Stimulated activated CD4-positive, alpha-beta T cell treated with anti-CD3 and anti-CD28 coated beads, Interleukin-2, amount 100 ng/mL, for 24 hours (primary cell): ENCODE measurements around the gene HYCC1.
"Not testable (repeated sequence)": the region's sequence is repeated elsewhere in the genome, so short reads cannot be mapped to it uniquely, and the experiment has no call there.

Experiments used
- DNase-seq, 2 donors: peaks; one replicate each; pipeline ENCODE4 v3.0.0-alpha.2; 2020

Gene HYCC1

DNA sequence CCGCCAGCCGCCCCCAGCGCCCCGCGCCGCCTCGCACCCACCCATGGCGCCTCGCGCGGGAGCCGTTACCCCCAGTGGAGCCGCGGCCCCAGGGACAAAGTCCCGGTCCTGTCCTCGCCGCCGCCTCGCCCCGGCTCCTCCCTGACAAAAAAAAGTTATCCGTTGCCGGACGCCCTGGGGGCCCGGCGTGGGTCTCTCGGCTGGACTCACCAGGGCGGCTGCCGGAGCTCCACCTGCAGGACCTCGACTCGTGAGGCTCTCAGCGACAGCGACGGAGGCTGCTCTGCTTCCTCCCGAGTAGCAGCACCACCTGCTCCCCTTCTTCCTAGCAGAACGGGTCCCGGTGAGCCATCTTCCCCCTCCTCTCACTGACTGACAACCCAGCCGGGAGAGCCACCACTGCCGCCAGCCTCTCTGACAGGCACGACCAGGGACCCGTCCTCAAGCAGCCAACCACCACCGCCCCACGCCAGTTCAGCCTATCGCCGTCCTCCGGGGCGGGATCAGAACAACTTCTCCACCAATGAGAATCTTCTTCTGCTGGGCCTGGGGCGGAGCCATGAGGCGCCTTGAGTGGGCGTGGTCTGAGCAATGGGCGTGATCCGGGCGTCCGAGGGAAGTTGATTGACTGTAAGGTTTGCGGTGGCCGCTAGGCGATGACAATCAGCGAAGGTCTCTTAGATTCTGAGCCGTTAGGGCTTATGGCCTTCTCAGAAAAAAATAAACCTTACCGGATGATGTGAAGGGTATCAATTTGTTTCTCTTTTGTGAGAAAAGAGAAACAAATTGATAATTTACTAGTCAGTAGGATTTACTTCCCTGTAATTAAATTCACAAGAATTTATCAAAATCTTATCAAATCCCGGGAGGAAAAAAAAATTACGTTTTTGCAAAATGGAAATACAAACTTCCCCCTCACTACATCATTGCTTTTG is at the start of gene HYCC1:
HYCC1 (minus strand) TSS at position 416 of the 935 bp plus-strand sequence. CDS start 23,019 bp downstream, outside the sequence.
- DNase-seq = peak; percentile 99

DNA sequence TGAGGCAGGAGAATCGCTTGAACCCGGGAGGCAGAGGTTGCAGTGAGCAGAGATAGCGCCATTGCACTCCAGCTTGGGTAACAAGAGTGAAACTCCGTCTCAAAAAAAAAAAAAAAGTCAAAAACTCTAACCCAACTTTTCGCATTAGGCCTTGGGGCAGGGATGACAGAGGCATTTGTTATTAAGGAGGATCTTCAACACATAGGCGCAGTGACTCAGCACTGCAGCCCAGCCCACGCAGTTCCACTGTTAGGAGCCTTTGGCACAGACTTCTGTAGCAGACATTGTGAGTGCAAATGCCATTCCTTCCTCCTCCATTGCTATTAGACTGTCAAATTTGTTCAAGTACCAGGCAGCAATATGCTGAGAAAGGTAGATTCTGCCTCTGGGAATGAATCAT is 48.5 kb upstream of the HYCC1 start:
- DNase-seq = no peak

- DNase-seq = no peak
These were observed 47.4 kb upstream of the HYCC1 start for GRCh38 chr7:23061327-23061726.

DNA sequence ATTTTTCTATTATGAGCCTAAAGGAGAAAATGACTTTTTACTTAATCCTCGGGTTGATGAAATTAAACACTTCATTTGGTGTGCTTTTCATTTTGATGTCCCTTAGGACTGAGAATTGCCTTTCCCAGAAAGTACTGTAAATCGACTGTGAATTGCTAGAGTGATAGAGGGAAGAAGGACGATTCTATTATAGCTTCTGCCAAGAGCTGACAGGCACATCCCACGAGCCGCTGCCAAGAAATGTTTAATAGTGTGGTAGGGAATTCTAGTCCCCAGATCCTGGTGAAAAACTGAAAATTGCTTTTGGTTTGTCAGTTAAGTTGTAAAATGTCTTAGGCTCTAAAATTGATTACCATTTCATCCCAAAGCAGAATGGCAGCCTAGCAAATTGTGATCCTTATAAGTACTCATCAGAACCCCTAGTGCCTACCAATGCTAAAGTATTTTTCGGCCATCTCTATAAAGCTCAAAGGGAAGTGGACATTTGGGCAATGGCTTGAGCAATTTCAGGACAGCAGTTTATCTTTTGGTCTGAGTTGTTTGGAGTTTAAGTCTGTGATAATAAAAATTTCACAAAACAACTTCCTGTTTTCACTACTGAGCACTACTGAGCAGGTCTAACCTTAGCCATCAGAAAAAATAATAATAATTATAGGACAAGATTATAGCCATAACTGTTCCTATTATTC is 44.6 kb upstream of the HYCC1 start:
- no peak for DNase-seq

DNA sequence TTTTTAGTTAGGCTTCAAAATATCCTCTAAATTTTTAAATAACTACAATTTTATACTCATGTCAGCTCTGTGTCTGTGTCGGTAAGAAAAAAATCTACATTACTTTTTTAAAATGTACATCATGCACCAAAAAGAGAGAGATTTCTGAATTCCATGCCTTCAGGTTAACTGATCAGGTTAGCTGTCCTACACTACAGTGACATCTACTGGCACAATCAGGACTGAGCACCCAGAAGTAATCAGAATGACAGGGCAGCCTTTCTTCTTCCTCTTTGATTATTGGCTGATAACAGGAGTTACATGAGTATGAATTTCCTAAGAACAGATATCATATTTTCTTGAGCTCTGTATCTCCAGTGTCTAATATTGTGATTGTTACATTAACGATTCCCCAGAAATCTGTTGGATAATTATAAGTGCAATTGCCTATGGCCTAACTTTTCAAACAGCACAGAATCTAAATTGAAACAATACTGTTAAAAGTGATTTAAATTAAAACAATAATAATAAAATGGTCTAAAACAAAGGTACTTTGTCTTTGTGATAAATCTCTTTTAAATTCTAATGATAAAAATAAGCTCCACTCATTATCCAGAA is 41.8 kb upstream of the HYCC1 start:
- DNase-seq = peak; percentile 40 to 58

GRCh38 chr7:23051124-23051485 is 37.2 kb upstream of the HYCC1 start:
- DNase-seq = peak in 1 of 2 donors; percentile 17

DNA sequence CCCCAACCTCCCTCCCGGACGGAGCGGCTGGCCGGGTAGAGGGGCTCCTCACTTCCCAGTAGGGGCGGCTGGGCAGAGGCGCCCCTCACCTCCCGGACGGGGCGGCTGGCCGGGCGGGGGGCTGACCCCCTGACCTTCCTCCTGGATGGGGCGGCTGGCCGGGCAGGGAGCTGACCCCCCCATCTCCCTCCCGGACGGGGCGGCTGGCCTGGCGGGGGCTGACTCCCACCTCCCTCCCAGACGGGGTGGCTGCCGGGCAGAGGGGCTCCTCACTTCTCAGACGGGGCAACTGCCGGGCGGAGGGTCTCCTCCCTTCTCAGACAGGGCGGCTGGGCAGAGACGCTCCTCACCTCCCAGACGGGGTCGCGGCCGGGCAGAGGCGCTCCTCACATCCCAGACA is 32.4 kb upstream of the HYCC1 start:
- not testable (repeated sequence) for DNase-seq

DNA sequence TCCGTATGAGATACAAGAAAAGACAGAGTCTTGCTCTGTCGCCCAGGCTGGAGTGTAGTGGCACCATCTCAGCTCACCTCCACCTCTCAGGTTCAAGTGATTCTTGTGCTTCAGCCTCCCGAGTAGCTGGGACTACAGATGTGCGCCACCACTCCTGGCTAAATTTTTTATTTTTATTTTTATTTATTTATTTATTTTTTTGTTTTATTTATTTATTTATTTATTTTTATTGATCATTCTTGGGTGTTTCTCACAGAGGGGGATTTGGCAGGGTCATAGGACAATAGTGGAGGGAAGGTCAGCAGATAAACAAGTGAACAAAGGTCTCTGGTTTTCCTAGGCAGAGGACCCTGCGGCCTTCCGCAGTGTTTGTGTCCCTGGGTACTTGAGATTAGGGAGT is 31.2 kb upstream of the HYCC1 start:
- not testable (repeated sequence) for DNase-seq

- DNase-seq = no peak
These were observed 30.7 kb upstream of the HYCC1 start for GRCh38 chr7:23044581-23044980.

DNA sequence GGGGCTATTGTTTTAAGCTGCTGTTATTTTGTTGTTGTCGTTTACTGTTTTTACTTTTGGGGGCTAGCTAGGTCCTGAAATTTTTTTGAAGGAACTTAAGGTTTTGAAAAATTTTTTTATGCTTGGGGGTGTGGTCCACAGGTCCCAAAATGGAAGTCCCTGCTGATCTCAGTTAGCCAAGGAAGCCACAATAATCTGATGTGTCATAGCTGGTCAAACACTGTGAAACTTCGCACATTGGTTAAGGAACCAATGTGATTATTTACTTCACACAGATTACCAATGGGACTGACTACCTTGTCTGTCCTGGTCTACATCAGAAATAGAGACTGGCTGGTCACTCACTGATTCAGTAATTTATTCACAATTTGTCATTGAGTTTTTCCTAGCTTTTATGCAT is 29.5 kb upstream of the HYCC1 start:
- no peak for DNase-seq

GRCh38 chr7:23039674-23040073 is 25.7 kb upstream of the HYCC1 start:
- not testable (repeated sequence) for DNase-seq

GRCh38 chr7:23035542-23036371 is 21.8 kb upstream of the HYCC1 start:
- DNase-seq = not testable (repeated sequence)

DNA sequence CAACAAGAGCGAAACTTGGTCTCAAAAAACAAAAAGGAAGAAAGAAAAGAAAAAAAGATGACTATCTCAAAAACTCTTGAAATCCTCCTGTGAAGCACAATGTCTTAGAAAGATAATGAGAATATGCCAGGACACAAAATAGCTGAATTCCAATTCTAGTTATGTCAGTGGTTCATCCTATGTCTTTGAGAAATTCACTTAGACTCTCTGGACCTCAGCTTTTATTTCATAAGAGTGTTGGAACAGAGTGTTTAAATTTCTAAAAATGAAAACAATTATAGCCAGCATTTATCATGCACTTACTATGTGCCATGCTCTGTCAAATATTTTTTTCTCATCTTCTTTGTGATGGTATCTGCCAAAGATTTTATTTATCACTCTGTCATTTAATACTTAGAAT is 13.3 kb upstream of the HYCC1 start:
- no peak for DNase-seq

DNA sequence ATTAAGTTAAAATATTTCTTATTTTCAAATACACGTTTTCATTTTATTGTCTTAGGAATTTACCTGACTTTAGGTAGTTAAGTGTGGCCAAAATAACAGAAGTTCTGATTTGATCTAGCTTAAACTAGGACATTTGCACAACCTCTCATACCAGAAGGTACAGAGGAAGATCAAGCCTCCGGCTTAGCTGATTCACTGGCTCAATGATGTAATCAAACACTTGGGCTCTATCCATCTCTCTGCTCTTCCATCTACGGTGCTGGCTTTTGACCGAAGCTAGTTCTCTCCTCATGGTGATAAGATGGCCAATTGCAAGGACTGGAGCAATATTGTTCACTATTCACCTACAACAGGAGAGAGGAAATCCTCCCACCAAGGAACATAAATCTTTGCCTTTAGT is 12.2 kb upstream of the HYCC1 start:
- no peak for DNase-seq

DNA sequence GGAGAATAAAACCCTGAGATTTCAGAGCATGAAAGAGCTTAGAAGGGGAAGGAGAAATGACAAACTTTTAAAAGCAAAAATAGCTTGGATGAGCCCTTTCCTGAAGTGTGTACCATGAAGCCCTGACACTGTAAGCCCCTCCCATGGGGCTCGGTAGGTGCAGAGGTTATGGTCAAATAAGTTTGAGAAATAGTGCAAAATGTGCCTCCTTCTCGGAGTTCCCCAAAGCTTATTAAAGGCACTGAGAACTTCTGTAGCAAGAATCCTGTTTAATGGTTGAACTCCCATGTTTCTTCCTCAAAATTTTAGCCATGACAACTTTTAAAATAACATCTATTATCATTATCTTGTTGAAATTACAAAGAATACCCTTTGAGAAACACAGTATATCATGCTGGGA is 10.5 kb upstream of the HYCC1 start:
- no peak for DNase-seq

GRCh38 chr7:23022851-23023250 is 8.9 kb upstream of the HYCC1 start:
- no peak for DNase-seq

DNA sequence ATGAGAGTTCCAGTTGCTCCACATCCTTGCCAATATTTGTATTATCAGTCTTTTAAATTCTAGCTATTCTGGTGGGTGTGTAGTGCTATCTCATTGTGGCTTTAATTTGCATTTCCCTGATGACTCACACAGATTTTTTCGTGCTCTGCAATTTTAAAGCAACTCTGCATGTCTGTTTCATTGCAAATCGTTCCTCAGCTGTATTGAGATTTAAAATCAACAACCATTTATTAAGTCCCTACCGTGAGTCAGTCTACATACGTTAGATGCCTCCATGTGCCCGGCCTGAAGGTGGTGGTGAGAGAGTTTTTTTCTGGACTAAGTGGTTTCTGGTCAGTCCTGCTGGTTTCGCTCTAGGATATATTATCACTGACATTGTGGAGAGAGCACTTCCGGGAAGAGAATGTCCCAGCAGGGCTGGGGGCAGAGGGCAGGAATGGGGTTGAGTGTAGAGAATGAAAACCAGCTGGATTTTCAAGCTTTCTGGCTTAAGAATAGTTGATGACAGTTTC is 8.4 kb upstream of the HYCC1 start:
- no peak for DNase-seq

DNA sequence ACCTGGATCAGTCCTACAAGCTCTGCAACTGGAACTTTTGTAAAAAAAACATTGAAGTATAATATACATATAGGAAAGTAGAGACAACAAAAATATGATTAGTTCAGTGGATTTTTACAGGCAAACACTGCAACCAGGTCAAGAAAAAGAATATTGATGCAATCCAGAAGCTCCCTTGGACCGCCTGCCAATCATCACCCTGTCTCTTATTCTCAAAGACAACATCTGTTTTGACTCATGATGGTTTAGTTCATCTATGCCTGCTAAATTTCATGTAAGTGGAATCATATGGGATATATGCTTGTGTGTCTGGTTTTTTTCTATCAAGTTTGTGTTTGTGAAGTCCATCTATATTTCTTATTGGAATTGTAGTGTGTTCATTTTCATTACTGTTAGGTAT is 7.7 kb upstream of the HYCC1 start:
- DNase-seq = no peak

DNA sequence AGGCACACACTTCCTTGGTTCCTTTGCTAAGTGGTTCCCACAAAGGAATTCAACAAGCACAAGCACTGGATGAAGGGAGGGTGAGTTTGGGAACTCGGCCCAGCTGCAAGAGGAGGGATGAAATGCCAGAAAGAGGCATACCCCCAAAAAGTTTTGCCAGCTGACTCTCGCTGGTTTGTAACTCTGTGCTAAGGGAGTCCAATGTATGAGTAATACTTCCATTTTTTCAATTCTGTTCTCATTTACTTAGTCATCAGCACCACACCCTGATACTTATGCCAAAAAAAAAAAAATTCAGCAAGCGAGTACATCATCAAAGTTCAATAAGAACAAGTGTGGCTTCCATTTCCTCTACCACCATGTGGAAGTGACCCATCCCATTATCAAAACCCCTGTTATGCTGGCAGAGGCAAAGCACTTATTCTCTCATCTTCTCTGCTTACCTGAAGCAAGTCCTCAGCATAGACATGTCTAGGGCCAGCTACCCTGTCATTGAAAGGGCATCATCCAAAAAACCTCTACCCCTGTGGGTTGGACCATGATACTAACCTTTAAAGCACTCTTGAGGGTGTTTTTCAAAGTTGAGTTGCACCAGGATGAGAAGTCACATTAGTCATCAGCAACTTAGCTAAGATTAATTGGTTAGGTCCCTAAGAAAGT is 6.9 kb upstream of the HYCC1 start:
- DNase-seq = peak in 1 of 2 donors; percentile 13

DNA sequence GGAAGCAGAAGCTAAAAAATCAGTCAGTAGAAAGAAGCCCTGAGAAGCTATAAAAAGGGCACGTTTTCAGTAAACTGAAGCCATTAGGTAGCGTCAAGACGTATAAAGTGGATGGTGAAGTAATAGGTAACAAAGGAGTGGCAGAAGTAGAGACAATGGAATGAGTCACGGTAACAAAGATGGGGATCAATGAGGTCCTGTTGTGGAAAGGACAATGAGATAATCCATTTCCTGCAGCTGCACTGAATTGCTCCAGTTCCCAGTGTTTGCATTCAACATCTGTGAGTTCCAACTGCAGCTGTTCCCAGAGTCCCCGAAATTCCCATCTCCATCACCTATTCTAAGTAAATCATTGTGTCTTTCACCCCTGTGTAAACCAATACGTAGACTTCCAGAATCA is 4.8 kb upstream of the HYCC1 start:
- no peak for DNase-seq

GRCh38 chr7:23017309-23017708 is 3.4 kb upstream of the HYCC1 start:
- DNase-seq = no peak
